Neural cell (in vitro differentiated cells): ENCODE measurements around the gene SLC2A8. TPM values are rescaled to one million over a fixed set of nuclear protein-coding genes. Genes with fewer than 3 reads are reported as not detected.

ENCODE experiments used
- H2AFZ ChIP-seq: fragments of 200-600, 300-800 bp; sonication (generic), shearing (Covaris generic); 2 replicates; pipeline ENCODE4 v1.6.0; 2014; ENCODE audit warnings: low read depth, mild to moderate bottlenecking, antibody characterized with exemption, low read length, moderate library complexity
- H3F3A ChIP-seq: fragments of 200-600 bp; shearing (Covaris generic); 2 replicates; pipeline ENCODE4 v1.6.1; 2016; ENCODE audit warnings: mild to moderate bottlenecking, moderate library complexity, mixed read lengths, antibody characterized with exemption, low read length; ENCODE audit not compliant: insufficient read depth, poor library complexity, severe bottlenecking
- H3K27ac ChIP-seq: fragments of 200-600, 300-800 bp; sonication (generic), shearing (Covaris generic); 2 replicates; pipeline ENCODE4 v1.5.1; 2014; ENCODE audit warnings: mild to moderate bottlenecking, low read length, moderate library complexity
- H3K27me3 ChIP-seq: fragments of 300-800, 200-600 bp; sonication (generic), shearing (Covaris generic); 2 replicates; pipeline ENCODE4 v1.6.0; 2014; ENCODE audit warnings: mild to moderate bottlenecking, low read depth, low read length, moderate library complexity; ENCODE audit not compliant: insufficient read depth
- H3K36me3 ChIP-seq: fragments of 300-800, 200-600 bp; sonication (generic), shearing (Covaris generic); 2 replicates; pipeline ENCODE4 v1.5.1; 2014; ENCODE audit warnings: mild to moderate bottlenecking, antibody characterized with exemption, low read length, moderate library complexity; ENCODE audit not compliant: insufficient read depth
- H3K4me2 ChIP-seq: fragments of 300-800, 200-600 bp; sonication (generic), shearing (Covaris generic); 2 replicates; pipeline ENCODE4 v1.6.0; 2014; ENCODE audit warnings: mild to moderate bottlenecking, low read length
- H3K4me3 ChIP-seq: fragments of 300-800, 200-600 bp; sonication (generic), shearing (Covaris generic); 2 replicates; pipeline ENCODE4 v1.5.1; 2014; ENCODE audit warnings: mild to moderate bottlenecking, low read length, moderate library complexity
- H3K79me2 ChIP-seq: fragments of 200-600 bp; shearing (Covaris generic); replicated peaks from 2 replicates; pipeline ENCODE4 v1.6.0; 2014; ENCODE audit warnings: mild to moderate bottlenecking, low read length, moderate library complexity; ENCODE audit not compliant: insufficient read depth
- H3K9ac ChIP-seq: fragments of 300-800, 200-600 bp; sonication (generic), shearing (Covaris generic); 2 replicates; pipeline ENCODE4 v1.6.1; 2016; ENCODE audit warnings: mild to moderate bottlenecking, low read length, mixed read lengths
- H3K9me2 ChIP-seq: fragments of 200-600 bp; shearing (Covaris generic); 2 replicates; pipeline ENCODE4 v1.6.1; 2016; ENCODE audit warnings: mild to moderate bottlenecking, low read length, mixed read lengths; ENCODE audit not compliant: insufficient read depth
- H3K9me3 ChIP-seq: fragments of 200-600, 300-800 bp; sonication (generic), shearing (Covaris generic); 2 replicates; pipeline ENCODE4 v1.6.1; 2016; ENCODE audit warnings: mild to moderate bottlenecking, mixed run types, low read length, moderate library complexity, mixed read lengths
- H4K20me1 ChIP-seq: fragments of 200-600 bp; shearing (Covaris generic); 2 replicates; pipeline ENCODE4 v1.6.1; 2016; ENCODE audit warnings: mild to moderate bottlenecking, mixed run types; ENCODE audit not compliant: insufficient read depth
- EP300 ChIP-seq: fragments of 450-650 bp; conservative IDR thresholded peaks from 2 replicates; pipeline ENCODE4 v1.6.1; 2014; ENCODE audit warnings: antibody characterized with exemption, mild to moderate bottlenecking, moderate library complexity; ENCODE audit not compliant: poor library complexity, severe bottlenecking
- EZH2 ChIP-seq: fragments of 200-600, 300-800 bp; shearing (Covaris generic), sonication (generic); IDR thresholded peaks from 2 replicates; pipeline ENCODE4 v1.6.1; 2014; ENCODE audit warnings: antibody characterized with exemption, low read length, borderline replicate concordance, mild to moderate bottlenecking; ENCODE audit not compliant: insufficient read depth, poor library complexity, severe bottlenecking
- MXI1 ChIP-seq: fragments of 450-650 bp; conservative IDR thresholded peaks from 2 replicates; pipeline ENCODE4 v1.6.1; 2014; ENCODE audit warnings: antibody characterized with exemption, mild to moderate bottlenecking; ENCODE audit not compliant: poor library complexity, severe bottlenecking
- POLR2AphosphoS5 ChIP-seq: IDR thresholded peaks from 2 replicates; pipeline ENCODE4 v1.6.1; 2012
- RAD21 ChIP-seq: fragments of 450-650 bp; conservative IDR thresholded peaks from 2 replicates; pipeline ENCODE4 v1.6.1; 2014; ENCODE audit warnings: antibody characterized with exemption, mild to moderate bottlenecking, moderate library complexity
- SMC3 ChIP-seq: fragments of 450-650 bp; conservative IDR thresholded peaks from 2 replicates; pipeline ENCODE4 v1.6.1; 2014; ENCODE audit warnings: antibody characterized with exemption, mild to moderate bottlenecking, moderate library complexity; ENCODE audit not compliant: poor library complexity
- TAF1 ChIP-seq: IDR thresholded peaks from 2 replicates; pipeline ENCODE4 v1.6.1; 2012; ENCODE audit warnings: low read depth
- polyA plus RNA-seq: library from polyadenylated mRNA; depleted of rRNA; stranded (reverse); fragments of >200 nt; gene quantifications from 2 replicates; pipeline ENCODE4 v1.2.3, GENCODE V29; 2014
- TF ChIP-seq, protein P1 (sequence below): fragments of 450-650 bp; IDR thresholded peaks from 2 replicates; pipeline ENCODE4 v1.5.1; 2014; ENCODE audit warnings: antibody characterized with exemption, mild to moderate bottlenecking, moderate library complexity; ENCODE audit not compliant: poor library complexity, severe bottlenecking
- TF ChIP-seq, protein P2 (sequence below): IDR thresholded peaks from 2 replicates; pipeline ENCODE4 v1.6.1; 2012; ENCODE audit warnings: borderline replicate concordance

SLC2A8 gene
- polyA plus RNA-seq, 1 donor from 2014 or later, result 10.2 TPM

- Histone ChIP-seq H3K9ac (no peak overlapping the region), H4K20me1 (no peaks in the 10 kb centered on the region), H2AFZ (no peak overlapping the region), H3K27me3 (no peaks in the 10 kb centered on the region), H3K79me2 (no peaks in the 10 kb centered on the region), H3K36me3 (no peaks in the 10 kb centered on the region), H3K4me2 (no peak overlapping the region), H3K9me2 (no peaks in the 10 kb centered on the region), H3F3A (peaks cover 3% of the 10 kb centered on the region), H3K4me3 (no peak overlapping the region), H3K9me3 (no peaks in the 10 kb centered on the region), H3K27ac (no peak overlapping the region)
- no peak for TF ChIP-seq EZH2
Observed at GRCh38 chr9:127390563-127390962, 6.4 kb upstream of the SLC2A8 start.

DNA sequence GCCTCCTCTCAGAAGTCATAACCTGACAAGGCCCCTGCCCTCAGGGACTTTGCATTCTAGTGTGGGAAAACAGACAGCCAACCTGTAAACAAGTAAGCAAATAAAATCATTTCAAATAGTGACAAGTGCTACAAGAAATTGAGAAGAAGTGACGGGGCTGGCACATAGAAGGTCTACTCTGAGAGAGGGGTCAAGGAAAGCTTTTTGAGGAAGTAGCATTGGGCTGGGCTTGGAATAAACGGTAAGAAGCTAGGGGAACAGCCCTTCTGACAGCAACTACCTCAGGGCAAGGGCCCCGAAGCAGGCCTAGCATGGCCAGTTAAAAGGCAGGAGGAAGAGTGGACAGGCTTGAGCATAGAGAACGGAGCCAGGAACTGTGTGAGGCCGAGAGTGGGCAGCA lies 4.8 kb upstream of the SLC2A8 start:
- Histone ChIP-seq H3K36me3 (no peaks in the 10 kb centered on the region), H2AFZ (no peak overlapping the region), H3K27ac (no peak overlapping the region), H4K20me1 (no peaks in the 10 kb centered on the region), H3K9me3 (no peaks in the 10 kb centered on the region), H3K4me2 (no peak overlapping the region), H3K9me2 (no peaks in the 10 kb centered on the region), H3K79me2 (no peaks in the 10 kb centered on the region), H3K9ac (no peak overlapping the region), H3K27me3 (no peaks in the 10 kb centered on the region), H3F3A (peaks cover 3% of the 10 kb centered on the region), H3K4me3 (no peak overlapping the region)
- TF ChIP-seq, protein P1, sequence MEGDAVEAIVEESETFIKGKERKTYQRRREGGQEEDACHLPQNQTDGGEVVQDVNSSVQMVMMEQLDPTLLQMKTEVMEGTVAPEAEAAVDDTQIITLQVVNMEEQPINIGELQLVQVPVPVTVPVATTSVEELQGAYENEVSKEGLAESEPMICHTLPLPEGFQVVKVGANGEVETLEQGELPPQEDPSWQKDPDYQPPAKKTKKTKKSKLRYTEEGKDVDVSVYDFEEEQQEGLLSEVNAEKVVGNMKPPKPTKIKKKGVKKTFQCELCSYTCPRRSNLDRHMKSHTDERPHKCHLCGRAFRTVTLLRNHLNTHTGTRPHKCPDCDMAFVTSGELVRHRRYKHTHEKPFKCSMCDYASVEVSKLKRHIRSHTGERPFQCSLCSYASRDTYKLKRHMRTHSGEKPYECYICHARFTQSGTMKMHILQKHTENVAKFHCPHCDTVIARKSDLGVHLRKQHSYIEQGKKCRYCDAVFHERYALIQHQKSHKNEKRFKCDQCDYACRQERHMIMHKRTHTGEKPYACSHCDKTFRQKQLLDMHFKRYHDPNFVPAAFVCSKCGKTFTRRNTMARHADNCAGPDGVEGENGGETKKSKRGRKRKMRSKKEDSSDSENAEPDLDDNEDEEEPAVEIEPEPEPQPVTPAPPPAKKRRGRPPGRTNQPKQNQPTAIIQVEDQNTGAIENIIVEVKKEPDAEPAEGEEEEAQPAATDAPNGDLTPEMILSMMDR, result no peak
- TF ChIP-seq POLR2AphosphoS5 (no peak), MXI1 (no peak), TAF1 (no peak), SMC3 (no peak), RAD21 (no peak), EZH2 (no peak), EP300 (no peak)
- TF ChIP-seq, protein P2, sequence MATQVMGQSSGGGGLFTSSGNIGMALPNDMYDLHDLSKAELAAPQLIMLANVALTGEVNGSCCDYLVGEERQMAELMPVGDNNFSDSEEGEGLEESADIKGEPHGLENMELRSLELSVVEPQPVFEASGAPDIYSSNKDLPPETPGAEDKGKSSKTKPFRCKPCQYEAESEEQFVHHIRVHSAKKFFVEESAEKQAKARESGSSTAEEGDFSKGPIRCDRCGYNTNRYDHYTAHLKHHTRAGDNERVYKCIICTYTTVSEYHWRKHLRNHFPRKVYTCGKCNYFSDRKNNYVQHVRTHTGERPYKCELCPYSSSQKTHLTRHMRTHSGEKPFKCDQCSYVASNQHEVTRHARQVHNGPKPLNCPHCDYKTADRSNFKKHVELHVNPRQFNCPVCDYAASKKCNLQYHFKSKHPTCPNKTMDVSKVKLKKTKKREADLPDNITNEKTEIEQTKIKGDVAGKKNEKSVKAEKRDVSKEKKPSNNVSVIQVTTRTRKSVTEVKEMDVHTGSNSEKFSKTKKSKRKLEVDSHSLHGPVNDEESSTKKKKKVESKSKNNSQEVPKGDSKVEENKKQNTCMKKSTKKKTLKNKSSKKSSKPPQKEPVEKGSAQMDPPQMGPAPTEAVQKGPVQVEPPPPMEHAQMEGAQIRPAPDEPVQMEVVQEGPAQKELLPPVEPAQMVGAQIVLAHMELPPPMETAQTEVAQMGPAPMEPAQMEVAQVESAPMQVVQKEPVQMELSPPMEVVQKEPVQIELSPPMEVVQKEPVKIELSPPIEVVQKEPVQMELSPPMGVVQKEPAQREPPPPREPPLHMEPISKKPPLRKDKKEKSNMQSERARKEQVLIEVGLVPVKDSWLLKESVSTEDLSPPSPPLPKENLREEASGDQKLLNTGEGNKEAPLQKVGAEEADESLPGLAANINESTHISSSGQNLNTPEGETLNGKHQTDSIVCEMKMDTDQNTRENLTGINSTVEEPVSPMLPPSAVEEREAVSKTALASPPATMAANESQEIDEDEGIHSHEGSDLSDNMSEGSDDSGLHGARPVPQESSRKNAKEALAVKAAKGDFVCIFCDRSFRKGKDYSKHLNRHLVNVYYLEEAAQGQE, result no peak

DNA sequence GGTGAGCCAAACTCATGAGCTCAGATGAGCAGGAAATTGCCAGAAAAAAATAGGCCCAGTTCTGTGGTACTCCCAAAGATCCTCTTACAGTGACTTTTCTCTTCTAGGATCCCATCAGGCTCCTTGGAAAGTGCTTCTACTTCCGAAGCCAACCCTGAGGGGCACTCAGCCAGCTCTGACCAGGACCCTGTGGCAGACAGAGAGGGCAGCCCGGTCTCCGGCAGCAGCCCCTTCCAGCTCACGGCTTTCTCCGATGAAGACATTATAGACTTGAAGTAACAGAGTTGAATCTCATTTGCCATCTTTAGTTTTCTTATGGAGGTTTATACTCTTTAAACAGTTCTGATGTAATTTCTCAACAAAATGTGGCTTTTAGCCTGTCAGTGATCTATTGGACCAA lies 4.0 kb upstream of the SLC2A8 start:
- H3K79me2 ChIP-seq, result no peaks in the 10 kb centered on the region
- no peaks in the 10 kb centered on the region for H3K9me3 ChIP-seq
- H3K4me3 ChIP-seq, result no peak overlapping the region
- TF ChIP-seq MXI1 (no peak), EP300 (no peak), RAD21 (no peak), EZH2 (no peak), TAF1 (no peak)
- TF ChIP-seq, protein P1, result no peak
- TF ChIP-seq, protein P2, result no peak
- no peaks in the 10 kb centered on the region for H3K27me3 ChIP-seq
- no peaks in the 10 kb centered on the region for H3K9me2 ChIP-seq
- H2AFZ ChIP-seq, result no peak overlapping the region
- peaks cover 3% of the 10 kb centered on the region for H3F3A ChIP-seq
- no peaks in the 10 kb centered on the region for H4K20me1 ChIP-seq
- no peaks in the 10 kb centered on the region for H3K36me3 ChIP-seq
- H3K27ac ChIP-seq, result no peak overlapping the region
- no peak overlapping the region for H3K4me2 ChIP-seq
- H3K9ac ChIP-seq, result no peak overlapping the region
